ENCODE measurements around the gene ABHD8.
A peak's percentile ranks its signal among the peaks of the same experiment; 100 is the strongest.
"Not testable (repeated sequence)": the region's sequence is repeated elsewhere in the genome, so short reads cannot be mapped to it uniquely, and the experiment has no call there.

The ABHD8 gene

DNA sequence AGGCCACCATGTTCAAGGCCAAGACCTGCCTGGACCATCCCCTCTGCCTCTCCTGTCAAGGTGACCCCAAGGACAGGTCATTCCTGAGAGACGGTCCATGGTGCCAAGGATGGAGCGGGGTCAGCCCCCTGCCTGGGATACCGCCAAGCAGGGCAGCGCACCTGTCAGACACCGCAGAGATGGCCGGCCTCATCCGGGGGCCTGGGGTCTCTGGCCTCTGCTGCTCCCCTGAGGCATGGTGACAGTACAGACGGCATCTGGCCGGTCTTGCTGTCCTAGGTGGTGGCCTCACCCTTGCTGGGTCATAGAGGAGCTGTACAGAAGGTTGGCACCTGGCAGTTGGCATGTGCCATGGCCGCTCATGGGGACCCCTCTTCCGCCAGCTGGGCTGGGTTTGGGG, 17.2 kb upstream of the ABHD8 start:
- no peak for DNase-seq

DNA sequence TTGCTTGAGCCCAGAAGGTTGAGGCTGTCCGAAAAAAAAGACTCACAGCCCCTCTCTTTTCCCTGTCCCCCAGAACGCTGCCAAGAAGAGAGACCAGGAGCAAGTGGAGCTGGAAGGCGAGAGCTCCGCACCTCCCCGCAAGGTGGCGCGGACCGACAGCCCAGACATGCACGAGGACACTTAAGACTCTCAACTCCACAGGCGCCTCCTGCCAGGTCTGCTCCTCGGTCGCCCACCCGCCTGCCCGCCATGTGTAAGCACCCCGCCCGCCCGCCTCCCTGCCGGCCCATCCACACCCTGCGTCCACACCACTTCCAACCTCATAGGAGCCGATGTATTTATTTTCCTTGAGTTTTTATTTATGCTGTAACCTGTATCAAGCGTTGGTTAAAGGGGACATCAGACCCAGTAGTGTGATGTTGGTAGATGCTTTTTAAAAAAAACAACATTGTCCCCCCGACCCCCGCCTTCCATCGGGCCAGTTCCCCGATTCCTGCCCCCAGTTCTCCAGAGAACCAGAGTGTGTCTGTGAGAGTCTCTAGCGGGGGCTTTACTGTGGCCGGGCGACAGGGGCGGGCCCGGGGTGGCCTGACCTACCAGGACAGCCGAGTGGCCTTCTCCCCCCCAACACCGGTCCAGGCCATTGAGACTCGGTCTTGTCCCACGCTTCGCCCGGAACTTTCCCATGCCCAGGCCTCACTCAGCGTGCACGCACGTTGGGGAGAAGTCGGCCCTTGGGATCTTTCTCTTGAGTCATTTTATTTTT, 16.4 kb upstream of the ABHD8 start:
- DNase-seq: no peak

DNA sequence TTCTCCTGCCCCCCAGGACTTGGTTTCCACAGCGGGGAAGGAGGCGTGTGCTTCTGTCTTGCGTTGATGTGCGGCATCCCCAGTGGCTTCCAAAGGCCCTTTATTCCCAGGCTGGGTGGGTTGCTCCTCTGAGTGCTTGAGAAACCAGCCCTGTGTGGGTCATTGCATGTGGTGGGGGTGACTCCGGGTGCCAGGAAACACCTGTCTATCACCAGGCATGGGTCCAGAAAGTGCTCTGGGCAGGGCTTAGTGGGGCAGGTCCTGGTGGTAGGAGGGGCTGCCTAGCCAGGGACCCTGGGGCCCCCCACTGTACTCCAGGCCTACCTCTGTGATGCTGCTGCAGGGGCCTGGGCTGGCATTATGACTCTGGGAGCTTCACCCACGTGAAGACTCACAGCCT, 15.7 kb upstream of the ABHD8 start:
- DNase-seq: no peak

DNA sequence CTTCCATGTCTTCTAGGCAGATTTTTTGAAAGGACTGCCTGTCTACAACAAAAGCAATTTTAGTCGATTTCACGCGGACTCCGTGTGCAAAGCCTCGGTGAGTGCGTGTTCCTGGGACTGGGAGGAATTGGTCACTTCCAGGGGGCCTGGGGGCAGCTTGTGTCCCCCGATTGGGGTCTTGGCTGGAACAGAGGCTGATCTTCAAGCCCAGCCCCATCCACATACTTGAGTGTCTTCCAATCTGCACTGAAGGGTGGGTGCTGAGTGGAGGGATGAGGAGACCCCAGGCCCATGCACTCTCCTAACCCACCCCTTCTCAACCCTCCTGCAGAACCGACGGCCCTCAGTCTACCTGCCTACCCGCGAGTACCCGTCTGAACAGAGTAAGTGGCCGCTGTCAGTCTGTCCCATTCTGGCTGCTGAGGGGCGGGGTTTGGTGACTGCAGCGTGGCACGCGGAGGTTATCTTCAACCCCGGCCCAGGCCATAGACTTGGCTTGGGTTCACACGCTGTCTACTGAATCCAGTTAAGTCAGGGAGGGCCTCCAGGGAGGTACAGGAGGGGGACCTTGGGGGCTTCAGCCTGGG, 10.9 kb upstream of the ABHD8 start:
- no peak for DNase-seq

DNA sequence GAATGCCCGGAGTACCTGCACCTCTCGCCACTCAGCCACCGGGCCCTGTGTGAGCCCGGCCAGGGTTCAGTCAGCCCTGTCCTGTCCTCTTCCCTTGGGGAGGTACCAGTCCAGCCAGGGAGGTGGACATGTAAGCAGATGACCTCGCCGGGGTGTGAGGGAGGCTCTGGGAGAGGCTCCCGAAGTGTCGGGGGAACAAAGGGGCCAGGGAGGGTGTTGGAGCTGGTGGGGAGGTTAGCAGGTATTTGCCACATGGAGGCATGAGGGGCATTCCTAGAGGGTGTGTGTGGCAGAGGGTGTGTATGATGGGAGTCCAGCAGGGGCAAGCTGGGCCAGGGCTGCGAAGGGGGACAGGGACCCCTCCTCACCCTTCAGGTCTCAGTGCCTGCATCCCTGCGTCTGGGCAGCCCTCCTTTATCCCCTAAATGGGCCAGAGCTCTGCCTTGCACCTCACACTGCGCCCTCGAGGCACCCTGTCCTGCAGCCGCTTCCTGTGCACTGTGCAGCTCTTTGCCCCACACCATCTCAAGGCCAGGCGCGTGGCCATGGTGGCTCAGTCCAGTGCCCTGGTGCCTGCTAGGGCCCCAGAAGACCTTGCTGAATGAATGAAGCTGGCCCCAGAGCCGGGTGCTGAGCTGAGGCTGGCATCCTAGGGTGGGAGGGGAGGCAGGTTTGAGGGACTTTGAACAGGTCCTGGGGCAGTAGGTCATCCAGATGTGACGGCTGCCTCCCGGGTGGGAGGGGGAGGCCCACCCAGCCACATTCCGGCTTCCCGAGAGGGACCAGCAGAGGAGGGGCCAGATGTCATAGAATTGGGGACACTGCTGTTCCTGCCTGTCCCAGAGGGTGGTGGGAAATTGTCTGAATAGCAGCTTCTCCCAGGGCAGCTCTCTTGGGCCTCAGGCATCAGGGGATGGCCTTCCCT, 9.2 kb upstream of the ABHD8 start:
- no peak for DNase-seq

DNA sequence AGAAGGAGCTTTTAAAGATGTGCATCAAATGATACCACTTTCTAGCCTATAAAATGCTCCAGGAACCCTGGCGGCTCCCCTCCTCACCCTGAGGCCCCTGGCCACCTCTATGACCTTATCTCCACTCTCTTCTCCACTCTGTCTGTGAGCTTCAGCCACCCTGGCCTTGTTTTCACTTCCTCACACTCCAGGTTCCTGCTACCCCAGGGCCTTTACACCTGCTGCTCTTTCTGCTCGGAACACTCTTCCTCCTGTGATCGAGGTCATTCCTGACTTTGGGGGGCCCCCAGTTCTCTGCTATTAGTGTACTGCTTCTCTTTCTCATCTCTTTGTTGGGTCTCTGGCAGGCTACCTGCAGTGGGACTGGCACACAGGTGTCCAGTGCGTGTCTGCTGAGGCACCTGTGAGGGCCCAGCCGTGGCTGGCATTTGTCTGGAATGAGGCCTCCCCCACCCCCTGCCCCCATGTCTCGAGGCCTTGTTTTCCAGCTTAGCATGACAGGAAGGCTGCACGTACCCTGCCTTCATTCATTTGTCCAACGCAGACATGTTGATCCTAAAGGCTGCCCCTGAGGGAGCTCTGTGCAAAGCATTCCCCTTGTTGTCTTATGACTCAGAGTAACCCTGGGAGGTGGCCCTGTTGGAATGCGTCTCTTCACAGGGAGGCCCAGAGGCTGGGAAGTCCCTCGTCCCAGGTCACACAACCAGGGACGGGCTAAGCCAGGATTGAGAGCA, 8.4 kb upstream of the ABHD8 start:
- DNase-seq: no peak

DNA sequence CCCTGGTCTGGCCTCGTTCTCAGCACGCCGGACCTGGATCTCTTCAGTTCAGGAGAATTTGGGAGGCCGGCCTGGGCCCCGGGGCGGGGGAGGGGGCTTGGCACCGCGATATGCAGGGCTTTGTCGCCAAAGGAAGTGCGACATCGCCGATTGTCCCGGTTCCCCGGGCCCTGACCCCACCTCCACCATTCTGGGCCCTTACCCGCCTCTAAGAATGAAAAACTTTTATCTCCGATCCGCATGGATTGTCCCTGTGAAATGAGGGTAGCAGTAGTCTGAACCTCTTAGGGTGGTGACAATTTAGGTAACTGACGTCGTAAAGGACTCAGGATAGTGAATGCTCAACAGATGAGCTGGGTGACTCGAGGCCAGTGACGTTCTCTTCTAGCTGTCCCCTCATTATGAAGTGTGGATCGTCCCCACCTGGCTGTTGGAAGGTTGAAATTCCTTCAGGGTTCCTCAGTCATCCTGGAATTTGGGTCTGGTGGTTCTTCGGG, 6.8 kb upstream of the ABHD8 start:
- no peak for DNase-seq

DNA sequence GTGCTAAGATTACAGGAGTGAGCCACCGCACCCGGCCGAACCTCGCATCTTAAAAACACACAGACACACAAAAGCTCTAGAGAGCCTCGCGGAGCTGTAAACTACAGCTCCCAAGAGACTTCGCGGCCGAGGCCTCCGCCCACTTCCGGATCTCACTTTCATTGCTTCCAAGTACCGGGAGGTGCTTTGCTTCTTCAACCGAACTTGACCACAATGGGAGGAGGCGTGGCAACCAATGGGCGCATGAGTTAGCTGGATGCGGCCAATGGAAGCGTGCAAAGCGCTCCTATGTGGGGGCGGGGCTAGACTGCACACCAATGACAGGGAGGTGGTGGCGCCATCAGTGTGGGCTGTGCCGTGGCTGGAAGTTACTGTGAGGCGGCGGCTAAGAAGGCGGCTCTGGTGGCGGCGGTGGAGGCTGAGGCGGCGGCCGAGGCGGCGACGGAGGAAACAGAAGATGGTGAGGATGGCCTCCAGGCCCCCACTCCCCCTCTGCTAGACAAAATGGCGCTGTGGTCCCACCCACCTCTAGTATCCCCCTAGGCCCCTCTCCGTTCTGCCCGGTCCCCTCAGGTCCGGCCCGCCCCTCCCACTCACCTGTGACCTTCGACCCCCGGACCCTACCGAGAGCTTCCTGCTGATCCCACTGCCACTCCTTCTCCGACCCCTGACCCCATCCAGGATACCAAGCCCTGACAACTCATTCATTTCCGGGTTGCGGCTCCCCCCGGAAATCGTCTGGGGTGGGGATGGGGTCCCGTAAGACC, 6.2 kb upstream of the ABHD8 start, which contains the start of gene DDA1:
Gene DDA1 (plus strand): TSS at position 366 of the 767 bp plus-strand sequence. CDS start 92 bp downstream, at position 458.
- DNase-seq: peak; percentile 100

DNA sequence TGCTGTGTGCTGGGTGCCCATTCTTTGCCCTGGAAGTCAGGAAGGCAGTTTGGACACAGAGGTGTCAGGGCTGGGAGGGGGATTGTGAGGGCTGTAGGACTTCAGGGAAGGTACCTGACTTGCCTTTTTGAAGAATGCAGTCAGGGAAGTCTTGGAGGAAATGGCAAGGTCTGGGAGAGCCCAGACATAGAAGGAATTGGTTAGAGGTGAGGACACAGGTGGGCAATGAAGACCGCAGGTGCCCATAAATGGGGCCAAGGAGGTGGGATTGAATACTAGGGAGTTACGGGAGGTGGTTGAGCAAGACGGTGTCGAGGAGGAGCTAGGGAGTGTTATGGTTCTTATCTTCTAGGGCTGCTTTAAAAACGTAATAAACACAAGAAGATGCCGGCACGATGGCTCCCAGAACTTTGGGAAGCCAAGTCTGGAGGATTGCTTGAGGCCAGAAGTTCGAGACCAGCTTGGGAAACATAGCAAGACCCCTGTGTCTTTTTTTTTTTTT, 4.7 kb upstream of the ABHD8 start:
- DNase-seq: no peak

DNA sequence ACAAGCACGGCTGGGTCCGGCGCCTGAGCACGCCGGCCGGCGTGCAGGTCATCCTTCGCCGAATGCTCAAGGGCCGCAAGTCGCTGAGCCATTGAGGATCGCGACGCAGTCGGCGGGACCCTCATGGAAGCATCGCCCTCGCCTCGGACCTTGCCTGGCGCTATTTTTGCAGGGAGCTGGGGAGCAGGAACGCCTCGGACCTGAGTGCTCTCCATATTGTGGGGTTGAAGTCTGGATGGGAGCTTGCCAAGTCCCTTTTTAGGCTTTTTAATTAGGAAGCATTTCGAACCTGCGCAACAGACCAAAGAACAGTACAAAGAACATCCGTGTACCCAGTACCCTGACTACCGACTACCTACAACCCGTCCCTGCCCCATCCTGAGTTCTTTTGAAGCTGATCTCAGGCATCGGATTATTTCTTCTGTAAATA, 3.1 kb upstream of the ABHD8 start:
- DNase-seq: peak; percentile 46

DNA sequence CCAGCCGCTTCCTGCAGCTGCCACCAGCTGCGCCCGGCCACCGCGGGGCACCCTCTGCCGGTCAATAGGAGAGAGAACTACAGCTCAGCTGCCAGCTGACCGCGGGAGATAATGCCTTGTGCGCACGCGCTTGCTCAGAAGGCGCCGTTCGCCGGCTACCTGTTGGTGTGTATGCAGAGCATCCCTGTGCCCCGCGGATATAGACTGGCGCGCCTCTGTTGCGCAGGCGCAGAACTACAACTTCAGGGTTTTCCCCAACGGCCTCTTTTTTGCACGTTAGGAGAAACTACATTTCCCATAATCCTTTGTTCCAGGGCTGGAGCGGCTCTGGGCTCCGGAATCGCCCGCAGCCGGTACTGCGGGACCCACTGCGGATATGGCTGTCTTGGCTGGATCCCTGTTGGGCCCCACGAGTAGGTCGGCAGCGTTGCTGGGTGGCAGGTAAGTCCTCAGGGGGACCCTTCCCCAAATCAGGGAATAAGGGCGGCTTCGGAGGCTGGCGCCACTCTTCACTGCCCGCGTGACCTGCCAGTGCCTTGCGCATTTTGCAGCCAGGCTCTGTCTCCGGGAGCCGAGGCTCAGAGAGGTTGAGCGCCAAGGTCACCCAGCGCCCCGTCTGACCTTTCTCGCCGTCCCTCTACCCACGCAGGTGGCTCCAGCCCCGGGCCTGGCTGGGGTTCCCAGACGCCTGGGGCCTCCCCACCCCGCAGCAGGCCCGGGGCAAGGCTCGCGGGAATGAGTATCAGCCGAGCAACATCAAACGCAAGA, 2.5 kb upstream of the ABHD8 start, which contains the start of gene MRPL34:
Gene MRPL34 (plus strand): TSS at position 356 of the 768 bp plus-strand sequence. CDS start 21 bp downstream, at position 377.
- DNase-seq: peak; percentile 100

DNA sequence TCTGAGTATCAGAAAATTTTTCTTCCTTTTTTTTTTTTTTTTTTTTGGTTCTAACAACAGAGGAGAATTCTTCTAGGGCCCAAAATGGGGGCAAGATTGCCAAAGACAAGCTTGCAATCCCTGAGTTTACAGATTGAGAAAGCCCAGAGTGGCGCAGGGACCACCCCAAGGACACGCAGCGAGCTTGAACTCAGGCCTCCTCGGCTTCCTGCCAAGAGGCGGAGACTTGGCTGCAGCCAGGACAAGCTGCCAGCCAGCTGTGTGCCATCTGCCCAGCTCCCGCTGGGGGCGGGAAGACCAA, 1.9 kb upstream of the ABHD8 start:
- DNase-seq: no peak

DNA sequence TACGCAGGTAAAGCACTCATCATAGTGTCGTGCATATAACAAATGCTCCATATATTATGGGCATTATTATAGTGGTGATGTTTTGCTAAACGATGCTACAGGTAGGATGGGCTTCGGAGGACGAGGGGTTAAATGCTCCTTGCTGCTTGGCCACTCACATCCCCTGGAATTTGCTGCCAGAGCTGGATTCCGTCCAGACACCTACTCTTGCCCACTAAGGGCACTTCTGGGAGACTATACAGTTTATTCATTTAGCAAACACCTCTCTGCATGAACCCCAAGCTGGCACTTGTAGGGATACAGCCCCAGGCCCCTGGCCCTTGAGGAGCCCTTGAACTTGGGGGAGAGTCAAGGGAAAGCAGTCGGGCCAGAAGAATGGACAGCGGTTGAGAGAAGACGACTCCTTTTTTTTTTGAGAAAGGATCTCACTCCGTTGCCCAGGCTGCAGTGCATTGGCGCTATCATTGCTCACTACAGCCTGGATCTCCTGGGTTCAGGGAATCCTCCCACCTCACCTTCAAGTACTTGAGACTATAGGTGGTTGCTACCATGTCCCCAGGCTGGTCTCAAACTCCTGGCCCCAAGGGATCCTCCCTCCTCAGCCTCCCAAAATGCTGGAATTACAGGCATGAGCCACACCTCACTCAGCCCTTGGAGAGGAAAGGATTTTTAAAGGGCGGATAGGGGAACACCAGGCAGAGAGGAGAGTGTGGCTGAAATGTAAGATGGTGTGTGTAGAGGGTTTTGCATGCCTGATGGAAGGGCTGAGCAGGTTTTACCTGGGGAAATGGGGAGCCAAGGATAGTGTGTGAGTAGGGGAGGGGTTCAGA, 1.4 kb upstream of the ABHD8 start:
- DNase-seq: no peak

DNA sequence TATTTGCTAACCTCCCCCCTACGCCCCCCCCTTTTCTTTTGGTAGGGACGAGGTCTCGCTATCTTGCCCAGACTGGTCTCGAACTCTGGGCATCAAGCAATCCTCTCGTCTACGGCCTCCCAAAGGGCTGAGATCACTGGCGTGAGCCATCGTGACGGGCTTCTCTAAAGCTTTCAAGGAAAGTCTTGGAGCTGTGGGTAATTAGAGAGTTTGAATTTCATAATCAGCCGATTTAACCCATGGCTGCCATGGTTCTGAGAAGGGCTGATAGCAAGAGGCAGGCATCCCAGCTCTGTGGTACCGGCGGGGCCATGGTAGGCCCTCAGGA, 679 bp upstream of the ABHD8 start:
- DNase-seq: no peak

DNA sequence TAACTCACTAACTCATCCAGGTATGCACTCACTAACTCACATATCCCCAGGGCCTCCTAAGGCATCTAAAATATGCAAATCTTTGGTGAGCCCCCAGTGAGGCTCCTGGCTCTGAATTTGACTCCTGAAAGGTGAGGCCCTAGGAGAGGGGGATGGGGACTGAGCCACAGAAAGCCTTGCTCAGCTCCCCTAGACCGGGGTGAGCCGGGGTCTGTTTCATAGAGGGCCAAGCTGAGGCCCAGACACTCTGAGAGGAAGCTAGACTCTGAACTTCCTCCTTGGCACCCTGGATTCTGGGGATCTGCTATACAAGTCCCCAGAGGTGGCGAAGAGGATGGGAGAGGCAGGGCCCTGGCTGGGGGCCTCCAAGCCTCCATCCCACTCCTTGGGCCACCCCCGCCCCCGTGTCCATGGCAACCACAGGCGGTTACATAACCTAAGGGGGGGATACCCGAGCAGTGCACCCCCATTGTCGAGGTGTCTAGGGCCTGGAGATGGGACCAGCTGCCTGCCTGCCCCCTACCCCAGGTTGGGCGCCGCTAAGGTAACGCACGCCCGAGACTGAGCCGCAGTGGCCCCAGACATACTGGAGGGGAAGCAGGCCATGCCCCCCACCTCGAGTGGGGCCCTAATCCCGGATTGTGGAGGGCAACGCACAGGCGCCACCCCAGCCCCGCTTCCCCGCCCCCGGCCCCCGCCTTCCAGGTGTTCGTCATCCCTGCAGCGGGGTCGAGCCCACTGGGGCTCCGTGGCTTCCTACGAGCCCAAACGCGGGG, 646 bp downstream of the ABHD8 start:
- DNase-seq: peak; percentile 37

DNA sequence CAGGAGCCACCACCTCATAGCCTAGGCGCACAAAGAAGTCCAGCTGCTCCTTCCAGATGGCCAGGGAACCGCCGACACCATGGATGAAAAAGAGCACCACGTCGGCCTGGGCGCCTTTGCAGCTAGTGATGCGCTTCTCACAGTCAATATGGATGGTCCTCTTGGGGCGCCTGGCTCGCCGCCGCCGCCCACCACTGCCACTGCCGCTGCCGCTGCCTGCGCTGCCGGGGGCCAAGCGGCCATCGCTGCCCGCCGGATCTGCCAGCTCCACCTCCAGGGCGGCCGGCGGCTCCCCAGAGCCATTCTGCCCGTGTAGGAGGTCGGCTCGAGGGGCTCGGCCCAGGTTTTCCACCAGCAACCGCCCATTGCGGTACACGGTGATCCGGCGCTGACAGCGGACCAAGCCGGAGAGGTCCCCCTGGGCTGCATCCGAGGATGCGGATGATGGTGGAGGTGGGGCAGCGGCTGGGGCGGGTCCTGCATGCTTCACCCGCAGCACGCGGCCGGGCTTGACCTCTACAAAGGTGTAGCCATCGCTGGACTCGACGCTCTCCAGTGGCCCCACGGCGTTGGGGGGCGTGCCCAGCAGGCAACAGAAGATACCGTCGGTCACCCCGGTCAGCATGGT, 2.1 kb downstream of the ABHD8 start:
- DNase-seq: no peak

DNA sequence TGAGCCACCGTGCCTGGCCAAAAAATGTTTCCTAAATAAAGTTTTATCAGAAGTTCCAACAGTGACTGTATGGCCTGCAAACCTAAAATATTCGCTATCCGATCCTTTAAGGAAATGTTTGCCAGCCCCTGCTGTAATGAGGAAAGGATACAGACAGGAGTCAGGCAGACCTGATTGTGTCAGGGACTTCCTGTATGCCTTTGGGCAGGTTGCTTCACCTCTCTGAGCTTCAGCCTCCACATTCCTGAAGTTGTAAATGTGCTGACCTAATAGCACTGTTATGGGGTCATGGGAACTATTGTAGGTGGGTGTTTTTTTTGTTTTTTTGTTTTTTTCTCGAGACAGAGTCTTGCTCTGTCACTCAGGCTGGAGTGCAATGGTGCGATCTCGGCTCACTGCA, 6.2 kb downstream of the ABHD8 start:
- no peak for DNase-seq

DNA sequence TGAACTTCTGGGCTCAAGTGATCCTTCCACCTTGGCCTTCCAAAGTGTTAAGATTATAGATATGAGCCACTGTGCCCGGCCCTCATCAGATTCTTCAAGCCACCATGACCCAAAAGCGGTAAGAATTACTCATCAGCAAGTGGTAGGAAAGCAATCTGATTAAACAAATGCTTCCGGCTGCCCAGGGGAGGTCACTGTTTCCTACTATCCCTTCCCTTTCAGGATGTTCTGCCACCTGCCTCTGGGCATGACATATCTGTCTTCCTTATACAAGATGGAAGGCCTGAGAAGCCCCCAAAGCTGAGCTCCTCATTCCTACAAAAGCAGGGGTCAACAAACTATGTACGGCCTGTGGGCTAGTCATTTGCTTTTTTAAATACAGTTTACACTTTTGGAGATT, 7.0 kb downstream of the ABHD8 start:
- peak; percentile 26 for DNase-seq

DNA sequence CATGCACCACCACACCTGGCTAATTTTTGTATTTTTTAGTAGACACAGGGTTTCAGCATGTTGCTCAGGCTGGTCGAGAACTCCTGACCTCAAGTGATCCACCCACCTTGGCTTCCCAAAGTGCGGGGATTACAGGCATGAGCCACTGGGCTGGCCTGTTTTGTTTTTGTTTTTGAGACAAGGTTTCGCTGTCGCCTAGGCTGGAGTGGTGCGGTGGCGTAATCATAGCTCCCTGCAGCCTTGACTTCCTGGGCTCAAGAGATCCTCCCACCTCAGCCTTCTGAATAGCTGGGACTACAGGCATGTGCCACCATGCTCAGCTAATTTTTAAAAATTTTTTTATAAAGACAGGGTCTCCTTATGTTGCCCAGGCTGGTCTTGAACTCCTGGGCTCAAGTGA, 7.7 kb downstream of the ABHD8 start:
- DNase-seq: not testable (repeated sequence)
